ENCODE data around the gene PHLDA1.

DNA sequence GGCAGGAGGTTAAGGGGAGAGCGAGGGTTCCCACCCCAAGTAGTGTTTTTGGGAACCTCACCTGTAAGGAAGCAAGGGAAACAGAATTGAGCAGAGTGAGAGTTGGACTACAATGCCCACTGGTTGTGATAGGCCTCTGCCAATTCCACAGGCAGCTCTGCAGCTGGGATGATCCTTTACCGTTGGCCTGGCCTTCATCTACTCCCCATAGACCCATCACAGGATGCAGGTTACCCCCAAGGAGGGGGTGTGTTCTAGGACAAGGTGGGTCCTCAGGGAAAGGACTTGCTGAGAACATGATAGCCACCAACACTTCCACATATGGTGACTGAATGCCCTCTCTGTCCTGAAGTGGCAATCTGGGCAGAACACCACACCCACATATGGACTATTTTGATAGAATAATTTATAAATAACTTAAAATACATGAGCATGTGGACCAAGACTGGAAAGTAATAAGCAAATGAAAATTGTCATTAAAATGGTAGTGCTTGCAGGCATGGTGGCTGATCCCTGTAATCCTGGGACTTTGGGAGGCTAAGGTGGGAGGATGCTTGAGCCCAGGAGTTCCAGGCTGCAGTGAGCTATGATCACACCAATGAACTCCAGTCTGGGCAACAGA lies 8.4 kb downstream of the PHLDA1 start:
- TF ChIP-seq, protein P1, sequence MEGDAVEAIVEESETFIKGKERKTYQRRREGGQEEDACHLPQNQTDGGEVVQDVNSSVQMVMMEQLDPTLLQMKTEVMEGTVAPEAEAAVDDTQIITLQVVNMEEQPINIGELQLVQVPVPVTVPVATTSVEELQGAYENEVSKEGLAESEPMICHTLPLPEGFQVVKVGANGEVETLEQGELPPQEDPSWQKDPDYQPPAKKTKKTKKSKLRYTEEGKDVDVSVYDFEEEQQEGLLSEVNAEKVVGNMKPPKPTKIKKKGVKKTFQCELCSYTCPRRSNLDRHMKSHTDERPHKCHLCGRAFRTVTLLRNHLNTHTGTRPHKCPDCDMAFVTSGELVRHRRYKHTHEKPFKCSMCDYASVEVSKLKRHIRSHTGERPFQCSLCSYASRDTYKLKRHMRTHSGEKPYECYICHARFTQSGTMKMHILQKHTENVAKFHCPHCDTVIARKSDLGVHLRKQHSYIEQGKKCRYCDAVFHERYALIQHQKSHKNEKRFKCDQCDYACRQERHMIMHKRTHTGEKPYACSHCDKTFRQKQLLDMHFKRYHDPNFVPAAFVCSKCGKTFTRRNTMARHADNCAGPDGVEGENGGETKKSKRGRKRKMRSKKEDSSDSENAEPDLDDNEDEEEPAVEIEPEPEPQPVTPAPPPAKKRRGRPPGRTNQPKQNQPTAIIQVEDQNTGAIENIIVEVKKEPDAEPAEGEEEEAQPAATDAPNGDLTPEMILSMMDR (conservative IDR thresholded peaks at IDR 0.05; ENCODE audit: low read length) = no peak
- TF ChIP-seq EZH2phosphoT487 (IDR thresholded peaks at IDR 0.05; ENCODE audit: borderline replicate concordance, low read depth, low read length) = no peak
